Vagina (tissue), 2 donors: Measurements from ENCODE around the gene RPL3.

ENCODE experiments used
- CTCF ChIP-seq, 3 experiments: fragments of 450-650 bp in 2 of 3; fragments of 200-600 bp in 1 of 3; sonication (generic) in 1 of 3; IDR thresholded peaks; one replicate each; pipeline ENCODE4 v1.5.1; 2017 to 2019; ENCODE audit warnings: antibody characterized with exemption in 3 of 3, mild to moderate bottlenecking in 2 of 3, moderate library complexity in 2 of 3
- POLR2A ChIP-seq, 2 donors: fragments of 450-650 bp; IDR thresholded peaks; one replicate each; pipeline ENCODE4 v1.6.1; 2017; ENCODE audit warnings: antibody characterized with exemption in 2 of 2, mild to moderate bottlenecking in 2 of 2, moderate library complexity in 2 of 2
- POLR2AphosphoS5 ChIP-seq, 2 donors: sonication (generic); formaldehyde crosslinking; IDR thresholded peaks; one replicate each; pipeline ENCODE4 v1.9.0; 2017; ENCODE audit warnings: antibody characterized with exemption in 2 of 2, mild to moderate bottlenecking in 2 of 2, low read depth in 1 of 2; ENCODE audit not compliant: insufficient read depth in 1 of 2

- TF ChIP-seq POLR2A (IDR thresholded peaks at IDR 0.05), result no peak
- no peak for TF ChIP-seq CTCF (IDR thresholded peaks at IDR 0.05)
- no peak for TF ChIP-seq POLR2AphosphoS5 (IDR thresholded peaks at IDR 0.05; ENCODE audit: insufficient read depth in 1 of 2, low read depth in 1 of 2)
These were observed 46.0 kb upstream of the RPL3 start for GRCh38 chr22:39365492-39365780.
